HepG2 (cell line): Measurements from ENCODE around the gene APRT. TPM values are rescaled to one million over a fixed set of nuclear protein-coding genes. Genes with fewer than 3 reads are reported as not detected.

Source experiments
- ADNP ChIP-seq: sonication (generic); formaldehyde crosslinking; IDR thresholded peaks from 2 replicates; pipeline ENCODE4 v1.4.0; 2020; ENCODE audit warnings: missing genetic modification reagents
- ARID4A ChIP-seq: sonication (generic); formaldehyde crosslinking; IDR thresholded peaks from 2 replicates; pipeline ENCODE4 v1.5.0; 2020; ENCODE audit warnings: mild to moderate bottlenecking, missing genetic modification reagents, borderline replicate concordance
- DR1 ChIP-seq: sonication (generic); formaldehyde crosslinking; IDR thresholded peaks from 2 replicates; pipeline ENCODE4 v1.8.0; 2021; ENCODE audit warnings: mild to moderate bottlenecking, missing genetic modification reagents, inconsistent platforms
- HOXA3 ChIP-seq: sonication (generic); formaldehyde crosslinking; IDR thresholded peaks from 2 replicates; pipeline ENCODE4 v1.5.0; 2020; ENCODE audit warnings: missing genetic modification reagents
- MAFK ChIP-seq, 2 experiments: IDR thresholded peaks in 1 of 2; conservative IDR thresholded peaks in 1 of 2; 2 replicates each; pipeline ENCODE4 v1.6.1; 2011; ENCODE audit warnings: improper control_type of control experiment in 2 of 2, low read length in 2 of 2
- MTA3 ChIP-seq: sonication (generic); formaldehyde crosslinking; IDR thresholded peaks from 2 replicates; pipeline ENCODE4 v1.4.0; 2020; ENCODE audit warnings: missing genetic modification reagents
- MYNN ChIP-seq: sonication (generic); formaldehyde crosslinking; IDR thresholded peaks from 2 replicates; pipeline ENCODE4 v1.4.0; 2020; ENCODE audit warnings: mild to moderate bottlenecking, low read depth, missing genetic modification reagents
- NR2C2 ChIP-seq: sonication (generic); formaldehyde crosslinking; IDR thresholded peaks from 2 replicates; pipeline ENCODE4 v1.4.0; 2020; ENCODE audit warnings: missing genetic modification reagents, mild to moderate bottlenecking, moderate library complexity, borderline replicate concordance
- SIN3B ChIP-seq: fragments of 150-350 bp; IDR thresholded peaks from 2 replicates; pipeline ENCODE4 v1.6.1; 2014; ENCODE audit warnings: low read length
- SOX5 ChIP-seq: IDR thresholded peaks from 2 replicates; pipeline ENCODE4 v1.6.1; 2016; ENCODE audit warnings: borderline replicate concordance
- TIGD3 ChIP-seq: sonication (generic); formaldehyde crosslinking; IDR thresholded peaks from 2 replicates; pipeline ENCODE4 v1.5.1; 2020; ENCODE audit warnings: mild to moderate bottlenecking, missing genetic modification reagents, borderline replicate concordance
- ZFP41 ChIP-seq: sonication (generic); formaldehyde crosslinking; IDR thresholded peaks from 2 replicates; pipeline ENCODE4 v1.4.0; 2020; ENCODE audit warnings: mild to moderate bottlenecking, missing genetic modification reagents, borderline replicate concordance
- ZFYVE20 ChIP-seq: sonication (generic); formaldehyde crosslinking; IDR thresholded peaks from 2 replicates; pipeline ENCODE4 v1.8.0; 2023; ENCODE audit warnings: low read depth, mild to moderate bottlenecking, moderate library complexity, missing genetic modification reagents, borderline replicate concordance
- ZNF136 ChIP-seq: sonication (generic); formaldehyde crosslinking; IDR thresholded peaks from 2 replicates; pipeline ENCODE4 v1.8.1; 2022; ENCODE audit warnings: low read depth, mild to moderate bottlenecking, moderate library complexity, missing genetic modification reagents
- ZNF33B ChIP-seq: sonication (generic); formaldehyde crosslinking; IDR thresholded peaks from 2 replicates; pipeline ENCODE4 v1.5.1; 2020; ENCODE audit warnings: mild to moderate bottlenecking, missing genetic modification reagents
- ZNF710 ChIP-seq: sonication (generic); formaldehyde crosslinking; IDR thresholded peaks from 2 replicates; pipeline ENCODE4 v1.5.0; 2020; ENCODE audit warnings: mild to moderate bottlenecking, missing genetic modification reagents, borderline replicate concordance
- ZNF816 ChIP-seq: sonication (generic); formaldehyde crosslinking; IDR thresholded peaks from 2 replicates; pipeline ENCODE4 v1.8.0; 2022; ENCODE audit warnings: missing genetic modification reagents, mild to moderate bottlenecking, borderline replicate concordance
- ZSCAN12 ChIP-seq: sonication (generic); formaldehyde crosslinking; IDR thresholded peaks from 2 replicates; pipeline ENCODE4 v1.9.0; 2021; ENCODE audit warnings: mild to moderate bottlenecking, missing genetic modification reagents
- polyA plus RNA-seq, 8 experiments: library from polyadenylated mRNA; depleted of rRNA in 3 of 8; stranded (reverse) in 7 of 8; unstranded in 1 of 8; fragments of >200 nt; fragmentation: Illumina TruSeq in 4 of 8; extraction: Trizol in 4 of 8; gene quantifications; 2 replicates each; pipeline versions ENCODE4 v1.2.1 to v1.2.3, GENCODE V29; 2011 to 2016; ENCODE audit warnings: low read depth in 4 of 8, missing spikeins in 1 of 8, mixed read lengths in 1 of 8; ENCODE audit not compliant: insufficient read depth in 1 of 8
- total RNA-seq, 5 experiments: library from RNA; depleted of rRNA; stranded (reverse); fragments of >200 nt; fragmentation: Illumina TruSeq; extraction: Trizol; gene quantifications; 2 replicates each; pipeline ENCODE4 v1.2.3, GENCODE V29; 2016; ENCODE audit warnings: low read depth in 1 of 5
- TF ChIP-seq, protein P1 (sequence below): sonication (generic); formaldehyde crosslinking; IDR thresholded peaks from 2 replicates; pipeline ENCODE4 v1.4.0; 2020; ENCODE audit warnings: missing genetic modification reagents
- TF ChIP-seq, protein P2 (sequence below): sonication (generic); formaldehyde crosslinking; IDR thresholded peaks from 2 replicates; pipeline ENCODE4 v1.5.0; 2020; ENCODE audit warnings: missing genetic modification reagents

Gene APRT
- total and polyA plus RNA-seq, 2 of the 13 experiments (the other 11 are each of a cell fraction or from before 2014, with no cell fraction given) = 155 to 242 TPM

DNA sequence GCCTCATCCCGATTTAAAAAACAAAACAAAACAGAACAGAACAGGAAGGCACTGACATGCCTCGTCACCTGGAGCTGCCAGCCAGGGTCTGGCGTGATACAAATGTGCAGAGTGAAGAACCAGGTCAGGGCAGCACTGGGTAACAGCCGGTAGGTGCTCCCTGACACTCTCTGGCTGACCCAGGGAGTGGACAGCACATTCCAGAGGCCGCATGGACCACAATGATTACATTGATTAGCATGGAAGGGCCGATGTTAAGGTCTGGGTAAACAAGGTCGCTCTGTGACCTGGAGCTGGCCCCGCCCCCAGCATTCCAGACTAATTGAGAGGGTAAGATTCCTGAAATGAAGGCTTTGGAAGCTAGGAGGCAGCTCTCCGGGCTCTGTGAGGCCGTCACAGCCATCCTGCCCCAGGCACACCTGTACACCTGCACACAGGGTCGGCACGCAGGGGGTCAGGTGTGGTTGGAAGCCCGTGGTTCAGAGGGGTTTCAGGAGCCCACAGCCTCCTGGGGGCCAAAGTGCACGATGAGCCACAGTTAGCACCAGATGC is 48.1 kb downstream of the APRT start (continued):
- TF ChIP-seq TIGD3 (CRISPR knock-in tag) (no peak), ZNF33B (CRISPR knock-in tag) (no peak), SIN3B (peak; percentile 66; the same call in 1 of the 2 replicates), HOXA3 (CRISPR knock-in tag) (peak; percentile 88), ZFP41 (CRISPR knock-in tag) (no peak), MAFK (conservative IDR thresholded peaks at IDR 0.05 in 1 of 2, IDR thresholded peaks at IDR 0.05 in 1 of 2; ENCODE audit: low read length in 2 of 2) (no peak), ZFYVE20 (CRISPR knock-in tag) (no peak), ADNP (CRISPR knock-in tag) (no peak), DR1 (no peak), NR2C2 (peak; percentile 82), ZSCAN12 (no peak), ZNF710 (0 out of 2 replicates have a peak, but pooled peaks have one; percentile 24), ZNF816 (CRISPR knock-in tag) (no peak; the same call in 1 of the 2 replicates), MTA3 (CRISPR knock-in tag) (no peak), MYNN (CRISPR knock-in tag) (no peak), ARID4A (CRISPR knock-in tag) (peak; percentile 85; the same call in 1 of the 2 replicates), SOX5 (peak; percentile 90), ZNF136 (CRISPR knock-in tag) (no peak)
- TF ChIP-seq, protein P1, sequence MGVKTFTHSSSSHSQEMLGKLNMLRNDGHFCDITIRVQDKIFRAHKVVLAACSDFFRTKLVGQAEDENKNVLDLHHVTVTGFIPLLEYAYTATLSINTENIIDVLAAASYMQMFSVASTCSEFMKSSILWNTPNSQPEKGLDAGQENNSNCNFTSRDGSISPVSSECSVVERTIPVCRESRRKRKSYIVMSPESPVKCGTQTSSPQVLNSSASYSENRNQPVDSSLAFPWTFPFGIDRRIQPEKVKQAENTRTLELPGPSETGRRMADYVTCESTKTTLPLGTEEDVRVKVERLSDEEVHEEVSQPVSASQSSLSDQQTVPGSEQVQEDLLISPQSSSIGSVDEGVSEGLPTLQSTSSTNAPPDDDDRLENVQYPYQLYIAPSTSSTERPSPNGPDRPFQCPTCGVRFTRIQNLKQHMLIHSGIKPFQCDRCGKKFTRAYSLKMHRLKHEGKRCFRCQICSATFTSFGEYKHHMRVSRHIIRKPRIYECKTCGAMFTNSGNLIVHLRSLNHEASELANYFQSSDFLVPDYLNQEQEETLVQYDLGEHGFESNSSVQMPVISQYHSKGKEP (CRISPR knock-in tag) = no peak
- TF ChIP-seq, protein P2, sequence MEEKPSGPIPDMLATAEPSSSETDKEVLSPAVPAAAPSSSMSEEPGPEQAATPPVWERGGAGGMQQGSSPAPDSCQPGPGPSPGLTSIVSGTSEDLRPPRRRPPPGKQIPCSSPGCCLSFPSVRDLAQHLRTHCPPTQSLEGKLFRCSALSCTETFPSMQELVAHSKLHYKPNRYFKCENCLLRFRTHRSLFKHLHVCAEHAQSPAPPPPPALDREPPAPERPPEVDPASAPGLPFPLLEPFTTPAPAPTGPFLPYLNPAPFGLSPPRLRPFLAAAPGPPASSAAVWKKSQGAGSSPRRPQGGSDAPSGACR = no peak; the same call in 1 of the 2 replicates
